GM19043 (cell line): ENCODE data around the gene YDJC.
"Not testable (repeated sequence)": the region's sequence is repeated elsewhere in the genome, so short reads cannot be mapped to it uniquely, and the experiment has no call there.

Experiments used
- ATAC-seq: cut with Tn5 transposase; IDR thresholded peaks from one replicate; pipeline ENCODE4 v1.9.1; 2021; ENCODE audit warnings: low read depth; ENCODE audit not compliant: unreplicated experiment

Gene YDJC

DNA sequence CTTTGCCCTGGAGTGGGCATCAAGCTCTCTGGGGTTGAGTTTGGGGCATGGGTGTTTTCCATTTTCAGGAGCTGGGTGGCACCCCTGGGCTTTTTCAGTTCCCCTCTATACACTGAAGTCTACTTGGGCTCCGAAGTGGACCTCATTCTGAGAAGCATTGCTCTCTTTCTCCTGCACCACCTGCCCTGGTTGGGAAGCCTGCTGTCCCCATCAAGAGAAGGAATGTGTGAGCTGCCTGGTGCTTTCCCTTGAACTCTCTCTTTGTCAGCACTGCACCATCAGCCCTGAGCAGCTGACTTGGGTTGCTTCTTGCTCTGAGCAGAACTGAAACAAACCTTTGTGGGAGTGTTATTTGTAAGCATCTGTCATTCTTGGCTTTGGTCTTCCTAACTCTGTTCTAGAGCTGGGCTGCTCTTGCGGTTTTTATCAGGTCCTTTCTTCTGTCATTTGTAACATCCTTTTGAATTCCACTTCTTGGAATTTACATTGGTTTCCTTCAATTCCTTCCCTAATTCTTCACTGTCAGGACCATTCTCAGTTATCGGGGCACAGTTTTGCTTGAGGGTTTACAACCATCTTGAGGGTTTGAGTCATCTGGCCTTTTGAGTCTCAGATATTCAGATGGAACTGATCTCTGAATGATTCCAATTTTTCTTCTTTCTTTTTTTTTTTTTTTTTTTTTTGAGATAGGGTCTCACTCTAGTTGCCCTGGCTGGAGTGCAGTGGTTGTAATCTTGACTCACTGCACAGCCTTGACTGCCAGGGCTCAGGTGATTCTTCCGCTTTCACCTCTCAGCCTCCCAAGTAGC, 41.8 kb downstream of the YDJC start:
- ATAC-seq: peak; percentile 71

DNA sequence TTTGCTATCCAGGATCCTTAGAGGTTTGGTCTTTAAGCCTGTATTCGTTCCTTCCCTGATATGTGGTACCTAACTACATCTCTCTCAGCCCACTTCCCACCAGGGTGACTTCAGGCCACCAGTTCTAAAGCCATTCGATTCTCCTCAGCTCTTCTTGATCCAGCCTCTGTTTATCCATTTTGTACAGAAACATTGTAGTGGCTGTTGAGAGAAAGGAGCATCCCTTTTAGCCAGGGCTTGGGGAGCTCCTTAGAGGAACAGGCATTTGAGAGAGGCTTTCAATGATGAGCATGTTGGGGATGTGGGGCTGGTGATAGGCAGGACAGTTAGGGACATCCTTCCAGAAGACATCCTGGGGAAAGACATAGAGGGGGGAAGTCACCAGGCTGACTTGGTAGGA, 44.4 kb downstream of the YDJC start:
- no peak for ATAC-seq

DNA sequence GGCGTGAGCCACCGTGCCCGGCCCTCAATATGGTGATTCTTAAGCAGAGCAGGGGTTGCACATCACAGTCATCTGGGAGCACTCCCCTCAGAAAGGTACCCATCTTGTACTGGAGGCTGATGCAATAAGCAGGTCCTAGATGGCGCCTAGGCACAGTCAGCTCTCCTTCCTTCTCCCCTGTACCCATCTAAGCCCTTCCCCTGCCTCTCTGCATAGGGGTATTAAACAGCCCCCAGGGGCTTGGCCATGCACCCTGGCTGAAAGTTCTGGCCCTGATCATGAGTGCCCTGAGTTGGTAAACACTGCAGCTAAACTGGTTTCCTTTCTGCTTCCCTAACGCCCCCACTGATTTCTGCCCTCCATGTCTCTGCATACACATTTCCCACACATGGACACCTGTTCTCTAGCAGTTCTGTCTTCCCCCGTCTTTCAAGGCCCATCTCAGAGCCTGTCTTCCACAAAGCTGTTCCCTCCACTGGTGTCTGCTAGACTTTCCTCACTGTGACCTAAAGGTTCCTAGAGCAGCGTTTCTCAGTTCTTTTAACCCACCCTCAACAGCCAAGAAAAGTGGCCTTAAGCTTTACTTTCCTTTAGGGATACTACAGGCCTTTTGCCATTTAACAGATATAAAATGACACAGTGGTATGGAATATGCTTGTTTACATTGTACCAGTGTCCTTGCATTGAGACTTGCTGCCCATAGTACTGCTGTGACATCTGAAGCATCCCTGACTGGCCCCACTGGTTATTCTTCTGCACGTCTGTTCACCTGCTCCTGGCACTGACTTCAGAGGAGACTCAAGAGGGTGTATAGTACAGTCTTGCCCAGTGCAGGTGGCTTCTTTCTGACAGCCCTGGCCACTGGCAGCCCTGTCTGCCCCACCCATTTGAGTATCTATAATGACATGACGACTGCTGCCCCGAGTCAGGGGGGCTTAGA, 46.8 kb downstream of the YDJC start:
- ATAC-seq: no peak

DNA sequence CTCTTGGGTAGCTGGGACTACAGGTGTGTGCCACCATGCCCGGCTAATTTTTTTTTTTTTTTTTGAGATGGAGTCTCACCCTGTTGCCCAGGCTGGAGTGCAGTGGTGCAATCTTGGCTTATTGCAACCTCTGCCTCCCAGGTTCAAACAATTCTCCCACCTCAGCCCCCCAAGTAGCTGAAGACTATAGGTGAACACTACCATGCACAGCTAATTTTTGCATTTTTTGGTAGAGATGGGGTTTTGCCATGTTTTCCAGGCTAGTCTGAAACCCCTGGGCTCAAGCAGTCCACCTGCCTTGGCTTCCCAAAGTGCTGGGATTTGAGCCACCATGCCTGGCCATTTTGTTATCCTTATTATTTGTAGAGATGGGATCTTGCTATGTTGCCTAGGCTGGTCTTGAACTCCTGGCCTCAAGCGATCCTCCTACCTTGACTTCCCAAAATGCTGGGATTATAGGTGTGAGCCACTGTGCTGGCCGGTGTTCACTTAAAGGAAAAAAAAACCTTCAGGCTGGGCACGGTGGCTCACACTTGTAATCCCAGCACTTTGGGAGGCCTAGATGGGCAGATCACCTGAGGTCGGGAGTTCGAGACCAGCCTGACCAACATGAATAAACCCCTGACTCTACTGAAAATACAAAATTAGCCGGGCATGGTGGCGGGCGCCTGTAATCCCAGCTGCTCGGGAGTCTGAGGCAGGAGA, 48.7 kb downstream of the YDJC start:
- not testable (repeated sequence) for ATAC-seq

DNA sequence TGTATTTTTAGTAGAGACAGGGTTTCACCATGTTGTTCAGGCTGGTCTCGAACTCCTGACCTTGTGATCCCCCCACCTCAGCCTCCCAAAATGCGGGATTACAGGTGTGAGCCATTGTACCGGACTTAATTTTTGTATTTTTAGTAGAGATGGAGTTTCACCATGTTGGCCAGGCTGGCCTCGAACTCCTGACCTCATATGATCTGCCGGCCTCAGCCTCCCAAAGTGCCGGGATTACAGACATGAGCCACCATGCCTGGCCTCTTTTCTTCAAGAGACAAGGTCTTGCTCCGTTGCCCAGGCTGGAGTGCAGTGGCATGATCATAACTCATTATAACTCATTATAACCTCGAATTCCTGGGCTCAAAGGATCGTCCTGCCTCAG, 49.2 kb downstream of the YDJC start:
- ATAC-seq: not testable (repeated sequence)

DNA sequence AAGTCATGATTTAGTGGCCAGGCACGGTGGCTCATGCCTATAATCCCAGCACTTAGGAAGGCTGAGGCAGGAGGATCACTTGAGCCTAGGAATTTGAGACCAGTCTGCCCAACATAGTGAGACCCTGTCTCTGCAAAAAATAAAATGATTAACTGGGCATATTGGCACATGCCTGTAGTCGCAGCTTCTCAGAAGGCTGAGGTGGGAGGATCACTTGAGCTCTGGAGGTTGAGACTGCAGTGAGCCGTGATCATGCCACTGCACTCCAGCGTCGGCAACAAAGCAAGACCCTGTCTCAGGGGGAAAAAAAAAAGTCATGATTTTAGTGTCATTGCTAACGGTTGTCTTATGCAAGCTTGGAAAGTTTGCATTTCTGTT, 50.4 kb downstream of the YDJC start:
- no peak for ATAC-seq
